Lower leg skin (tissue), 3 donors: ENCODE data around the gene C11orf54.

Experiments used
- POLR2A ChIP-seq, 2 donors: fragments of 450-650 bp; IDR thresholded peaks; one replicate each; pipeline ENCODE4 v1.6.1; 2016 to 2017; ENCODE audit warnings: antibody characterized with exemption in 2 of 2, mild to moderate bottlenecking in 1 of 2, moderate library complexity in 1 of 2
- TF ChIP-seq, protein P1 (sequence below), 3 donors: fragments of 450-650 bp; IDR thresholded peaks; one replicate each; pipeline ENCODE4 v1.5.1; 2016; ENCODE audit warnings: antibody characterized with exemption in 3 of 3, mild to moderate bottlenecking in 3 of 3, moderate library complexity in 2 of 3

DNA sequence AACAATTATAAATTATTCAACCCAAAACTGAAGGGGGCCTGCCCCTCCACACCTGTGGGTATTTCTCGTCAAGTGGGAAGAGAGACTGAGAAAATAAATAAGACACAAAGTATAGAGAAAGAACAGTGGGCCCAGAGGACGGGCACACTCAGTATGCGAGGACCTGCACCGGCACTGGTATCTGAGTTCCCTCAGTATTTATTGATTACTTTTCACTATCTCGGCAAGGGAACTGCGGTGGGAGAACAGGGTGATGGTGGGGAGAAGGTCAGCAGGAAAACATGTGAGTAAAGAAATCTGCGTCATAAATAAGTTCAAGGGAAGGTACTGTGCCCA is 3.2 kb downstream of the C11orf54 start:
- TF ChIP-seq, protein P1, sequence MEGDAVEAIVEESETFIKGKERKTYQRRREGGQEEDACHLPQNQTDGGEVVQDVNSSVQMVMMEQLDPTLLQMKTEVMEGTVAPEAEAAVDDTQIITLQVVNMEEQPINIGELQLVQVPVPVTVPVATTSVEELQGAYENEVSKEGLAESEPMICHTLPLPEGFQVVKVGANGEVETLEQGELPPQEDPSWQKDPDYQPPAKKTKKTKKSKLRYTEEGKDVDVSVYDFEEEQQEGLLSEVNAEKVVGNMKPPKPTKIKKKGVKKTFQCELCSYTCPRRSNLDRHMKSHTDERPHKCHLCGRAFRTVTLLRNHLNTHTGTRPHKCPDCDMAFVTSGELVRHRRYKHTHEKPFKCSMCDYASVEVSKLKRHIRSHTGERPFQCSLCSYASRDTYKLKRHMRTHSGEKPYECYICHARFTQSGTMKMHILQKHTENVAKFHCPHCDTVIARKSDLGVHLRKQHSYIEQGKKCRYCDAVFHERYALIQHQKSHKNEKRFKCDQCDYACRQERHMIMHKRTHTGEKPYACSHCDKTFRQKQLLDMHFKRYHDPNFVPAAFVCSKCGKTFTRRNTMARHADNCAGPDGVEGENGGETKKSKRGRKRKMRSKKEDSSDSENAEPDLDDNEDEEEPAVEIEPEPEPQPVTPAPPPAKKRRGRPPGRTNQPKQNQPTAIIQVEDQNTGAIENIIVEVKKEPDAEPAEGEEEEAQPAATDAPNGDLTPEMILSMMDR (IDR thresholded peaks at IDR 0.05), result no peak
- no peak for TF ChIP-seq POLR2A (IDR thresholded peaks at IDR 0.05)
